RWPE2 (cell line): ENCODE results near the gene ERRFI1.

Source experiments
- ATAC-seq: fragments of 200-7000 bp; cut with Tn5 transposase; 3 replicates; pipeline ENCODE4 v1.9.1; 2021; ENCODE audit warnings: low read depth
- DNase-seq: peaks from one replicate; pipeline ENCODE4 v3.0.0-alpha.2; 2020; ENCODE audit warnings: low spot score
- H3K27ac ChIP-seq: fragments of 450-650 bp; 2 replicates; pipeline ENCODE4 v1.5.1; 2017; ENCODE audit warnings: mild to moderate bottlenecking; ENCODE audit not compliant: poor library complexity, severe bottlenecking
- H3K27me3 ChIP-seq: fragments of 250-450 bp; sonication (Bioruptor Pico); 2 replicates; pipeline ENCODE4 v1.5.1; 2021; ENCODE audit warnings: mild to moderate bottlenecking, moderate library complexity; ENCODE audit not compliant: insufficient read depth, poor library complexity, severe bottlenecking
- H3K36me3 ChIP-seq: fragments of 250-450 bp; sonication (Bioruptor Pico); 2 replicates; pipeline ENCODE4 v1.5.1; 2020; ENCODE audit warnings: low read depth, mild to moderate bottlenecking, moderate library complexity
- H3K4me1 ChIP-seq: fragments of 250-450 bp; sonication (Bioruptor Pico); 2 replicates; pipeline ENCODE4 v1.5.1; 2021; ENCODE audit warnings: mild to moderate bottlenecking, moderate library complexity; ENCODE audit not compliant: insufficient read depth, poor library complexity, severe bottlenecking
- H3K4me3 ChIP-seq: fragments of 250-450 bp; sonication (Bioruptor Pico); 2 replicates; pipeline ENCODE4 v1.5.1; 2021; ENCODE audit warnings: mild to moderate bottlenecking, moderate library complexity; ENCODE audit not compliant: severe bottlenecking
- H3K9me3 ChIP-seq: fragments of 250-450 bp; sonication (Bioruptor Pico); 2 replicates; pipeline ENCODE4 v1.5.1; 2021; ENCODE audit warnings: mild to moderate bottlenecking, moderate library complexity; ENCODE audit not compliant: severe bottlenecking
- TF ChIP-seq, protein P1 (sequence below): fragments of 450-650 bp; IDR thresholded peaks from one replicate; pipeline ENCODE4 v1.5.1; 2017; ENCODE audit warnings: mild to moderate bottlenecking, moderate library complexity; ENCODE audit not compliant: poor library complexity, severe bottlenecking

ERRFI1 gene

DNA sequence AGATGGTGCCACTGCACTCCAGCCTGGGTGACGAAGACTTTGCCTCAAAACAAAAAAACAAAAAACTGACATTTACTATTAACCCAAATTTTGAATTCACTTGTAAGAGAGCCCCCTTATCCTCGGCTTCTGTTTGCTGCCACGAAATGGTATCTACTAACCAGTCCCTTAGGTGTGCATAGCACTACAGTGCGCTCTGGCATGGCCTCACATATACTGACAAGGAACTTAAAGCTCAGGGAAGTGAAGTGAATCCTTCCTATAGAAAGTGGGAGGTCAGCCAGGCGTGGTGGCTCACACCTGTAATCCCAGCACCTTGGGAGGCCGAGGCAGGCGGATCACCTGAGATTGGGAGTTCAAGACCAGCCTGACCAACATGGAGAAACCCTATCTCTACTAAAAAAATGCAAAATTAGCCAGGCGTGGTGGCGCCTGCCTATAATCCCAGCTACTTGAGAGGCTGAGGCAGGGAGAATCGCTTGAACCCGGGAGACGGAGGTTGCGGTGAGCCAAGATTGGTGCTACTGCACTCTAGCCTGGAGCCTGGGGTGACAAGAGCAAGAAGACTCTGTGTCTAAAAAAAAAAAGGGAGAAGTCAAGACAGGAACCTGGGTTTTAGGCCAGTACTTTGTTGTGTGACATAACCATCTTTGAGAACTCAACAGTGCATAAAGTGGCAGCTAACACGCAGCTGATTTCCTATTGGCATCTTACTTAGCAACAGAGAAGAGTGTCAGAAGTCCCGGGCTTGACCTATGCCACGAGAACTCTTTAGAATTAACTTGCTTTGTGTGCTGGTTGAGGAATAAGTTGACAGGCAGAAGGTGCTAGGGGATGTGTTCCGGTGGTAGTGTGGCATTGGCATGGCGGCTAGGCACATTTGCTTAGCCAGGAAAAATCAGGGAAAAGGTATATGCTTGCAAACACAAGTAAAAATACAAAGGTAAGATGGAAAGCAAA is 16.8 kb downstream of the ERRFI1 start:
- H3K36me3 ChIP-seq, result peaks cover 48% of the 10 kb centered on the region
- H3K27ac ChIP-seq, result peak overlapping the region; percentile 99
- DNase-seq, result no peak
- H3K4me3 ChIP-seq, result no peak overlapping the region
- TF ChIP-seq, protein P1, sequence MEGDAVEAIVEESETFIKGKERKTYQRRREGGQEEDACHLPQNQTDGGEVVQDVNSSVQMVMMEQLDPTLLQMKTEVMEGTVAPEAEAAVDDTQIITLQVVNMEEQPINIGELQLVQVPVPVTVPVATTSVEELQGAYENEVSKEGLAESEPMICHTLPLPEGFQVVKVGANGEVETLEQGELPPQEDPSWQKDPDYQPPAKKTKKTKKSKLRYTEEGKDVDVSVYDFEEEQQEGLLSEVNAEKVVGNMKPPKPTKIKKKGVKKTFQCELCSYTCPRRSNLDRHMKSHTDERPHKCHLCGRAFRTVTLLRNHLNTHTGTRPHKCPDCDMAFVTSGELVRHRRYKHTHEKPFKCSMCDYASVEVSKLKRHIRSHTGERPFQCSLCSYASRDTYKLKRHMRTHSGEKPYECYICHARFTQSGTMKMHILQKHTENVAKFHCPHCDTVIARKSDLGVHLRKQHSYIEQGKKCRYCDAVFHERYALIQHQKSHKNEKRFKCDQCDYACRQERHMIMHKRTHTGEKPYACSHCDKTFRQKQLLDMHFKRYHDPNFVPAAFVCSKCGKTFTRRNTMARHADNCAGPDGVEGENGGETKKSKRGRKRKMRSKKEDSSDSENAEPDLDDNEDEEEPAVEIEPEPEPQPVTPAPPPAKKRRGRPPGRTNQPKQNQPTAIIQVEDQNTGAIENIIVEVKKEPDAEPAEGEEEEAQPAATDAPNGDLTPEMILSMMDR, result no peak
- ATAC-seq, result no peak
- H3K4me1 ChIP-seq, result peaks cover 18% of the 10 kb centered on the region
- H3K27me3 ChIP-seq, result no peaks in the 10 kb centered on the region
- H3K9me3 ChIP-seq, result no peaks in the 10 kb centered on the region

DNA sequence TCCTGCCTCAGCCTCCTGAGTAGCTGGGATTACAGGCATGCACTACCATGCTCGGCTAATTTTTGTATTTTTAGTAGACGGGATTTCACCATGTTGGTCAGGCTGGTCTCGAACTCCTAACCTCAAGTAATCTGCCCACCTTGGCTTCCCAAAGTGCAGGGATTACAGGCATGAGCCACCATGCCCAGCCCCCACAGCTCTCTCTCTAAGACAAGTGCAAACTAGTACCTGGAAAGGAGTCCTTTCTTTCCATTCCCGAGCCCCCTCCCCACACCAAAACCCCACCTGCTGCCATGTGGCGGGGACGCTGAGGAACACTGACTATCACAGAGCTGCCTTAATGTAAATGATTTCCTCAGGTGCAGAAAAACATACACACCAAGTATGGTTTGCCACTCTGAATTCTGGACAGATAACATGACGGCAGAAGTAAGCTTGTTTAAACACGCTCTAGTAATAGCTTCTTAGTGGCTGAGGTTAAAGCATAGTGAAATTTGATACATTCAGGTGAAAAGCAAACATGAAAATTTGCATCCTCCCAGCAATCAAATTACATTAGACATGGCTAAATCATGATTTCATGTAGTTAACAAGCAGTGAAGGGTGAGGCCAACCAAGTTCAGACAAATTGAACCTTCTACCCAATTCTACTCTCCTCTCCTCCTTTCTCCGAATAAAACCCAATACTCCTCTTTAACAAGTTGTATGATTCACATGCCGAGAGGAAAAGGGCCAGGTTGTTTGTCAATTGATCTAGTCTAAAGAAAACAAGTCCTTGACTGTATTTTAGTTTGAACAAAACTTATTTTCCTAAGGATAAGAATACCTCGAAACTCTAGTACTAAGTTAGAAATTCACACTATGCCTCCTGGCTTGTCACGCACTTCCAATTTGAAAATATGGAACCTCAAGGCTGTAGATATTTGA is 19.8 kb downstream of the ERRFI1 start:
- peaks cover 17% of the 10 kb centered on the region for H3K36me3 ChIP-seq
- DNase-seq (no peak), ATAC-seq (peak; percentile 13)
- H3K4me1 ChIP-seq, result peaks cover 32% of the 10 kb centered on the region
- peak overlapping the region; percentile 99 for H3K27ac ChIP-seq
- no peak overlapping the region for H3K4me3 ChIP-seq
- TF ChIP-seq, protein P1, result no peak
- no peaks in the 10 kb centered on the region for H3K9me3 ChIP-seq
- H3K27me3 ChIP-seq, result no peaks in the 10 kb centered on the region

DNA sequence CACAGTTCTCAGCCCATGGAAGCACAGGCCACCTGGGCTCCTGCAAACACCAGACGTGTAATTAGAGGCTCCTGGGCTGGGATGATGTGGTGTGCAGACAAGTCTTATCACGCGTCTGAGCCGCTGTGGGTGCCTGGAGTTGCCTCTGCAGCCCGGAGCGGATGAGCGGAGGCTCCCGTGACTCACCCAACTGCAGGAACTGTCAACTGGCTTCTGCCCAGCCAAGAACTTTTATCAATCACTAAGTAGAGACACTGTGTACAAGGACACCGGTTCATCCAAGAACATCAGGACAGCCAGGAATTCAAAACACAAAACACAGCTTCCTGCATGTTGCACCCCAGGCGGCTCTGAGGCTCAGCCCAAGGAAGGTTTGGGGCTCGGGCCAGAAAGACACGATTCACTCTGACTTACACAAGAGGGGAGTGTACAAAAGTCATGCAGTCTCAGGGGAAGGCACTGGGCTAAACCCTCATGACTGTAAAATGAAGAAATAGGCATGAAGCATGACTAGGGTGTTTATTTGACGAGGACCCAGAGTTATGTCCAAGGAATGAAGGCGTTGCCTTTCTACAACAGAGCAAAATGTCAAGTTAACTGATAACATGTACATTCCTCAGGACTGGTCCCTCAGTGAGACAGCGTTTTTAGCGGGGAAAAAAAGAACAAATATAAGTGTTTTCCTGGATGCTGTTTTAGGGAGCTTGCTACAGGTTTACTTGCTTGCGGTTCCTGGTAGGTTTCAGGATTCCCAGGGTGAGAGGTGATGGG is 21.1 kb downstream of the ERRFI1 start:
- peak; percentile 99 for DNase-seq
- TF ChIP-seq, protein P1, result no peak

GRCh38 chr1:8004113-8004802 is 21.9 kb downstream of the ERRFI1 start:
- Histone ChIP-seq H3K4me1 (peaks cover 32% of the 10 kb centered on the region), H3K27me3 (no peaks in the 10 kb centered on the region), H3K4me3 (no peak overlapping the region), H3K36me3 (no peaks in the 10 kb centered on the region), H3K9me3 (no peaks in the 10 kb centered on the region), H3K27ac (peak overlapping the region; percentile 99)
- ATAC-seq (no peak), DNase-seq (no peak)
- TF ChIP-seq, protein P1, result no peak

More for the DNA sequence above, 21.1 kb downstream of the ERRFI1 start:
- Histone ChIP-seq H3K9me3 (no peaks in the 10 kb centered on the region), H3K27ac (peak overlapping the region; percentile 99), H3K36me3 (peaks cover 4% of the 10 kb centered on the region), H3K4me1 (peaks cover 32% of the 10 kb centered on the region), H3K27me3 (no peaks in the 10 kb centered on the region), H3K4me3 (no peak overlapping the region)
- peak; percentile 78 for ATAC-seq
